ENCODE measurements around the gene SHE.

The SHE gene

DNA sequence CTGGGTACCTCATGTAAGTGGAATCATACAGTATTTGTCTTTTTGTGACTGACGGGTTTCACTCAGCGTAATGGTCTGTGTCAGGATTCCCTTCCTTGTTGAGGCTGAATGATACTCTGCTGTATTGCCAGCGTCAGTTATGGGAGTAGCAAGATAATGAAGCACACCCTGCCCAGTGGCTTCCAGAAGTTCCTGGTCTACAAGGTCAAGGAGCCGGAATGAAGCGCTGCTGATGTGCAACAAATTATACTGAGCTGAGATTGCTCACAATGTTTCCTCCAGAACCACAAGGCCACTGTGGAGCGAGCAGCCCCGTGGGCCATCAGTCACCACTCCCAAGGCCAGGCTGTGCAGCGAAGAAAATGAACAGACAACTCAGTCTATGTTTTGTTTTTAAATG, 24.2 kb downstream of the SHE start:
- DNase-seq: no peak

DNA sequence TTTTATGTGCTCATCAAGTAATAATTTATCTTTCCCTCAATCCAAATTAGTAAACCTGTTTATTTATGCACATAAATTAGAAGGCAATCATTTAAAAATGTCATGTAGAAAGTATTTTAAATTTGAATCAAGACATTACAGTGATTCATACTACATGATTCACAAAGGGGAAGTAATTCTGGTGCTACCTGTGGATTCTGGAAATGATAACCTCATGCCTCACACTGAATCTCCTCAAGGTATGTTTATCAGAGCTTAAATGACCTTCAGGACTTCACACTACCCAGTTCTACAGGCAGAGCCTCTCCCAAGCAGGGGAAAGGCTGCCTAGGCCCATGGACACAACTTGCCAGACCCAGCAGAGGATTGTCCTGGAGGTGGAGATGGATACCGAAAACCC, 25.4 kb downstream of the SHE start:
- no peak for DNase-seq

DNA sequence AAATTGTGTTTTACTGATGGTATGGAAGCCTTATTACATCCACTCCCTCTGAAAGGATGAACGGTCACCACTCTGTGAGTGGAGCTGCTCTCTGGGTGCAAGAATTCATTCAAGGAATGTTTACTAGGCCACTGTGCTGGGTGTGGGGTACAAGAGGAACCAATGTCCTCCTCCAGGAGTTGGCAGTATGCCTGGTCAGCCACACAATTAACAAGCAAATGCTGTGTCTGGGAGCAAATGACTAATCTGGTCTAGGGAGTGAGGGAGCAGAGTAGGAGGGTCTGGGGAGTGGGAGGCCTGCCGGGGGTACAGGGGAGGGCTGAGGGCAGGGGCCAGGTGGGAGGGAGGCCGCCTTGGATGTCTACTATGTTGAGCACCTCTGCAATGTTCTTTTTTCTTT, 27.4 kb downstream of the SHE start:
- no peak for DNase-seq

DNA sequence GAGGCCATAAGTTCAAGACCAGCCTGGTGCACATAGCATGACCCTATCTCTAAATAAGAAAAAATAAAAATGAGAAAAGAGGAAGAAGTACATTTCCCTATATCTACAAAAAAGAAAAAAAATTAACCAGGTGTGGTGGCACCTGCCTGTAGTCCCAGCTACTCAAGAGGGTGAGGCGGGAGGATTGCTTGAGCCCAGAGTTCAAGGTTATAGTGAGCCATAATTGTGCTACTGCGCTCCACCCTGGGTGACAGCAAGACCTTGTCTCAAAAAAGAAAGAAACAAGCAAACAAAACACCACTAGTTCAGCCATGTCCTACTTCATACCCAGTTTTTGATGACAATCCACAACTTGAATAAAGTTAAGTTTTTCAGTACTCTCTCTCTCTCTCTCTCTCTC, 30.9 kb downstream of the SHE start:
- no peak for DNase-seq

DNA sequence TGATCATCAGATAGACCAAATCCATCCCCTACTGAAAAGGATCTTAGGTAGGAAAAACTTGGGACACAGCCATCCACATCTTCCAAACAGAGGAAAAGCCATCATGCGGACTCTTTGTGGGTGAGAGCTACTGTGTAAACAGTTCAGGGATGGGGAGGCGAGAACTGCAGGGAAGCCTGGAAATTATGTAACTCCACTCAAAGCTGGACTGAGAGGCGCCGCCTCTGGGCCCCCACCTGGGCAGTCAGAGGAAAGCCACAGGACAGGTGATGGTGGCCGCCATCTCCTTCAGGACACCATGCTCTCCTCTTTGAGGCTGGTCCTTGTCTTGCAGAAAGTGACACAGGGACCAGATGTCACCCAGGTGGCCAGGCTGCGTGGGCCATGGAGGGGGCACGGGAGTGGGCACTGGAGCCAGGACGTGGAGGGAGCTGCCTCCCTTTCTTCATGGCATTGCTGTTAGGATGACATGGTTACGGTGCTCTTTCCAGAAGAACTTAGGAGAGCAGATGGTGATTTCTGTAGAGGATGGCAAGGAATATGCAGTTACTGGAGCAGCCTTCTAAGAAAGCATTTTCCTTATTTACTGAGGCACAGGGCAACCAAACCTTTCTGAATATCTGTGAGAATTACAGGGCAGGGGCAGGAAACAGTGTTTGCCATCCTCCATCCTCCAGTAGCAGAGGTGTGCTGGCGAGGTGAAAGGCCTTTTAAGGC, 32.2 kb downstream of the SHE start:
- no peak for DNase-seq

DNA sequence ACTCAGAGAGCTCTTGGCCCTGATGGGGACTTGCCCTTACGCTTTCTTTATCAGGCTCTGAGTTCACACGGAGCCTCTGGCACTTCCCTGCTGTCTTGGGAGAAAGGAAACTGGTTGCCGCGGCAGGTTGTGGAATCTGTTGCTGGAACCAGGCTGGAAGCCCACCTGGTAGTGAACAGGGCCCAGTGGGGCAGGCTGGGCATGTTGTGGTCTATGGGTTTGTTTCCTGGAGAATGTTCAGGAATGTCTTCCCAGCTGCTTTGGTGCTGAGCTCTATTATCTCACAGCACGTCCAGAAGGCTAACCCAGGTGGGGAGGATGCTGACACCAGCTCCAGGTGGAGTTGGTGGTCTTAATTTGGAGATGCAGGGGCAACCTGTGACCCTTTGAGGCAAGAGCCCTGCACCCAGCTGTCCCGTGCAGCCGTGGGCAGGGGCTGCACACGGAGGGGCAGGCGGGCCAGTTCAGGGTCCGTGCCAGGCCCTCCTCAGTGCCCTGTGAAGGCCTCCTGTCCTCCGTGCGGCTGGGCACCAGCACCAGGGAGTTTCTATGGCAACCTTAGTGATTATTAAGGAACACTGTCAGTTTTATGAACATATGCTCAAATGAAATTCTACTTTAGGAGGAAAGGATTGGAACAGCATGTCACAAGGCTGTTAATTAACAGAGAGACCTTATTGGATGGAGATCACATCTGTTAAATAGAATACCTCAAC, 33.5 kb downstream of the SHE start:
- no peak for DNase-seq

DNA sequence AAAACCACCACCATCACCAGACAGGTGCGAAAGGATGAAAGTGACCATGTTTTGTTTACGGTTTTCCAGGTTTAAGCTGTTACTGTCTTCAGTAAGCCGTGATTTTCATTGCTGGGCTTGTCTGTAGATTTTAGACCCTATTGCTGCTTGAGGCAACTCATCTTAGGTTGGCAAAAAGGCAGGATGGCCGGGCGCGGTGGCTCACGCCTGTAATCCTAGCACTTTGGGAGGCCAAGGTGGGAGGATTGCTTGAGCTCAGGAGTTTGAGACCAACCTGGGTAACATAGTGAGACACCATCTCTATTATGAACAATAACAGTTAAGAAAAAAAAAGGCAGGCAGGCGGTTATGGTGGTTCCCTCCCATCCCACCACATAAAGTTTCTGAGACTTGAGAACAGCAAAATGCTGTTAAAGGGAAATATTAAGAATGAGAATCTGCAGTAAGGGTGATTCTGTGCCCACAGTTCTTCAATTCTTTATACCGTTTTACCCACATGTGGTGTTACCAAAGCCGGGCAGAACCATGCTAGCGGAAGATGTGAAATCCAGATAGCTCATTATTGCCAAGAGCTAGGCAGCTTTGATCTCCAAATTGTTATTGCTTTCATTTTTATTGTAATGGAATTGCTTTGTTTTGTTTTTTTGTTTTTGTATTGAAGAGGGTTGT, 34.6 kb downstream of the SHE start:
- peak; percentile 30 for DNase-seq

DNA sequence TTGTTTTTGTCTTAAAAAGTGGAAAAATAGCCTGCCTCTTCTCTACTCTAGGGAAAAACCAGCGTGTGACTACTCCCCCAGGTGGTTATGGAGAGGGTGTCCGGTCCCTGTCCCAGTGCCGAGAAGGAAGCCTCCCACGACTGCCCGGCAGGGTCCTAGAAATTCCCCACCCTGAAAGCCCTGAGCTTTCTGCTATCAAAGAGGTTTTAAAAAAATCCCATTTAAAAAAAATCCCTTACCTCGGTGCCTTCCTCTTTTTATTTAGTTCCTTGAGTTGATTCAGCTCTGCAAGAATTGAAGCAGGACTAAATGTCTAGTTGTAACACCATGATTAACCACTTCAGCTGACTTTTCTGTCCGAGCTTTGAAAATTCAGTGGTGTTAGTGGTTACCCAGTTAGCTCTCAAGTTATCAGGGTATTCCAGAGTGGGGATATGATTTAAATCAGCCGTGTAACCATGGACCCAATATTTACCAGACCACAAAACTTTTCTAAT, 35.2 kb downstream of the SHE start:
- no peak for DNase-seq

DNA sequence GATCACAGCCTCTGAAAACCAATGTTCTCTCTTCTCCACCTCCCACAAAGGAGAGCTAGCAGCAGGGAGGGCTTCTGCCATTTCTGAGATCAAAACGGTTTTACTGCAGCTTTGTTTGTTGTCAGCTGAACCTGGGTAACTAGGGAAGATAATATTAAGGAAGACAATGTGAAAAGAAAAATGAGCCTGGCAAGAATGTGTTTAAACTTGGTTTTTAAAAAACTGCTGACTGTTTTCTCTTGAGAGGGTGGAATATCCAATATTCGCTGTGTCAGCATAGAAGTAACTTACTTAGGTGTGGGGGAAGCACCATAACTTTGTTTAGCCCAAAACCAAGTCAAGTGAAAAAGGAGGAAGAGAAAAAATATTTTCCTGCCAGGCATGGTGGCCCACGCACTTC, 36.0 kb downstream of the SHE start:
- no peak for DNase-seq

DNA sequence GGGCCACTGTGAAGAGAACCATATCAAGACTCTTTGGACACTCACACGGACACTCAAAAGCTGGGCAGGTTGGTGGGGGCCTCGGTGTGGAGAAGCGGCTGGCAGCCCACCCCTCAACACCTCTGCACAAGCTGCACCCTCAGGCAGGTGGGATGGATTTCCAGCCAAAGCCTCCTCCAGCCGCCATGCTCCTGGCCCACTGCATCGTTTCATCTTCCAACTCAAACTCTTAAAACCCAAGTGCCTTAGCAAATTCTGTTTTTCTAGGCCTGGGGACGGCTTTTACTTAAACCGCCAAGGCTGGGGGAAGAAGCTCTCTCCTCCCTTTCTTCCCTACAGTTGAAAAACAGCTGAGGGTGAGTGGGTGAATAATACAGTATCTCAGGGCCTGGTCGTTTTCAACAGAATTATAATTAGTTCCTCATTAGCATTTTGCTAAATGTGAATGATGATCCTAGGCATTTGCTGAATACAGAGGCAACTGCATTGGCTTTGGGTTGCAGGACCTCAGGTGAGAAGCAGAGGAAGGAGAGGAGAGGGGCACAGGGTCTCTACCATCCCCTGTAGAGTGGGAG, 36.5 kb downstream of the SHE start:
- DNase-seq: no peak

DNA sequence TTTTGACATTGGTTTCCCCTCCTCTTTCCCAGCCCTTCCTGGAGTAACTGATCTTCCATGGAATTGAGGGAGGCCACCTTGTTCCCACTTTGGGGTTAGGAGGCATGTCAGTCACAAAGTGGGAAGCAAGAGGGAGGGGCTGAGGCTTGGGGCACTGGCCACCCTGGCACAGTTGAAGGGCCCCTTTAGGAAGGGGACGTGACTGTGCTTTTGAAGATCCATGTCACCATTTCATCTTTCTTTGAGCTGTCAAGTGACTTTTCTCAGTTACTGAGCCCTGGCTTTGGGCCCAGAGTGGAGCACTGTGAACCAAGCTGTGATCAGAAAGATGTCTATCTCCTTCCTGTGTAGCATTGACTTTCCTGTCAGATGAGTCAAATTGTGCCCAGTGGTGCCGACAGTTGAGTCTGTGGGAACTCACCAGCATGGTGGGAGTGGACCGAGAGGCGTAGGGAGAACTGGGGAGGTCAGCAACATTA, 38.7 kb downstream of the SHE start:
- DNase-seq: peak; percentile 80

DNA sequence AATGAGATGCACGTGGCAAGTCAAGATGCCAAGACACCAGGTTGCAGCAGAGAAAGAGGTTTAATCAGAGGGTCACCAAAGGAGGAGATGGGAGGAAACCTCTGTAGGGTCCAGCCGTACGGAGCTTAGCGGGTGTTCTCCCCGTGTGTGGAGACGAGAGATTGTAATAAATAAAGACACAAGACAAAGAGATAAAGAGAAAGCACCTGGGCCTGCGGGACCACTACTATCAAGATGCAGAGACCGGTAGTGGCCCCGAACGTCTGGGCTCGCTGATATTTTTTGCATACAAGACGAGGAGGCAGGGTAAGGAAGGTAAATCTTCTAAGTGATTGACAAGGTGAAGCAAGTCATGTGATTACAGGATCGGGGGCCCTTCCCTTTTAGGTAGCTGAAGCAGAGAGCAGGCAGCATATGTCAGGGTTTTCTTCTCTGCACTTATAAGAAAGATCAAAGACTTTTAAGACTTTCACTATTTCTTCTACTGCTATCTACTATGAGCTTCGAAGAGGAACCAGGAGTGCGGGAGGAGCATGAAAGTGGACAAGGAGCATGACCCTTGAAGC, 41.4 kb downstream of the SHE start:
- DNase-seq: no peak

DNA sequence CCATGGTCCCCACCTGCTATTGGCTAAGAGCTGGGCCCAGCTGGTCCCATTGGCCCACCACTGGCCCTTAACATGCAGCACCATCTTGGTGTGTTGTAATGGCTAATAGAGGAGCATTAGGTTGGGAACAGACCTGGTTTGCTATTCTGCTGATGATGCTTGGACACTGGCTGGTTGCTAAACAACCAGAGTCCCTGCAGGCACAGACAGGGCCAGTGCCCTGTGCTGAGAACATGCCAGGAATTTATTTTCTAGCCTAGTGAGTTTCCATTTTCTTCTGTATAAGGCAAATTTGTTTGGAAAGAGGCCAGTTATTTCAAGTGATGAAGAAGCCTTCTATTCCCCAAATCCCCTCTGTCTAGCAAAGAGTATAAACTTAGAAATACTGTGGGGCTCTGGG, 43.1 kb downstream of the SHE start:
- DNase-seq: no peak

DNA sequence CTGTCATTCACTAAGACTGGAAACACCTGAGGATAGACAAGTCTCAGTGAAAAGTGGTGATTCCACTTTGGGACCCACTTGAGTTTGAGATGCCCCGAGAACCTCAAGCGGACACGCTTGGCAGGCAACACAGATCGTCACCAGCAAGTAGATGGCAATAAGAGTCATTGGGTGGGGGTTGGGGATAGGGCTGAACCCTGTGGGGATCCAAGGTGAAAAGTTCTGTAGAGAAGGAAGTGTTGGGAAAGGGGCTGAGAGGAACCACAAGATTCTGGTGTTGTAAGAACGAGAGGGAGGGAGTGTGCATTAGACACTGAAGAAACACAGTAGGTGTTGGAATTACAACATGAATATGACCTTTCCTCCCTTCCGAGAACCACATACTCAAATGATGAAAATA, 45.6 kb downstream of the SHE start:
- DNase-seq: no peak

DNA sequence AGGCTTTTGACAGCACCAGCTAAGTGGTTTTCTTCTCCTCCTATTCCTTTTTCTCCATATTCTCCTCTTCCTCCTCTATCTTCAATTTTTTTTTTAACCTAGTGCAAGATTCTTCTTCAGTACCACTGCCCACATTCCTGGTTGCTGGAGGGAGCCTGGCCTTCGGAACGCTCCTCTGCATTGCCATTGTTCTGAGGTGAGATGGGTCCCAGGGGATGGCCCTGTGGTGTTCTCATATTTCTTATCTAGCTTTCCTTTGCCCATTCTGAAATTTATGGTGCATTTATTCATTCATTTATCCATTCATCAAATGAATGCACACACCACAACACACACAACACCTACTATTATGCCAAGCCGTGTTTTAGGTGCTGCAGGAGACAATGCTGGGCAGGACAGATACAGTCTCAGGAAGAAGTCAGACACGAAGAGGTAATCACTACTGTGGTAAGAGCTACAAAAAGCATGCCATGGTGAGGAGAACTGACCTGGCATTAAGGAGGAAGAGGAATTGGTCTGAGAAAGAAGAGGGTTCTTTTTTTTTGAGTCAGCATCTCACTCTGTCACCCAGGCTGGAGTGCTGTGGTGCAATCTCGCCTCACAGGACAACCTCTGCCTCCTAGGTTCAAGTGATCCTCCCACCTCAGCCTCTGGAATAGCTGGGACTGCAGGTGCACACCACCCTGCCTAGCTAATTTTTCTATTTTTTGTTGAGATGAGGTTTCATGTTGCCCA, 47.7 kb downstream of the SHE start:
- DNase-seq: no peak

DNA sequence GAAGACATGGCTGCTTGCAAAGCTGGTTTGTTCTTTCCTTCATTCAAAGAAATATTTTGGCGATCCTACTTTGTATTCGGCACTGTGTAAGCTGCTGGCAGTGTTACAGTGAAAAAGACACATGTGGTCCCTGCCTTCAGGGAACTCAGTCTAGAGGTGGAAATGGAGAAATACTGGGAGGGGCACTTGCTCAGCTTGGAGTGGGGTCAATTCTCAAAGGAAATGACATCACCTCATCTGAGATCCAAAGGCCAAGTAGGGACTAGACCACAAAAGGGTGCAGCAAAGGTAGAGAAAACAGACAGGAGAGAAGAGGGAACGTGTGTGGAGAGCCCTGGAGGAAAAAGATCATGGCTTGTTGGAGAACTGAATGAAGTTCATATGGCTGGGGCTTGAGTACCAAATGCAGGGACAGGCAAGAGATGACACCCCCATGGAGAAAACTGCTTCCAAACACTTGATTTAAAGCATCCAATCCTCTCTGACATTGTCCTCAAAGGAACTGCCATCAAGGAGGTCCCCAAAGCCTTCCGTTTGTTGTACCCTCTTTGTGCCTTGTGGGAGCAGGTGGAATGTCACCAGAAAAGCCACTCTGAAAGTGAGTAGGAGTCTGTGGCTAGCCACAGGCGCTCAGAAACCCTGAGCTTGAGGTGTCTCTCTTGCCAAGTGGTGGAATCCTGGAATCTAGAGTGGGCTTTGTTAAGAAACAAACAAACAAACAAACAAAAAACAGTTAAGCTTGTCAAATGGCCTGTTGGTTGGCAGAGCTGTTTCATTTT, 48.4 kb downstream of the SHE start:
- DNase-seq: peak; percentile 37

DNA sequence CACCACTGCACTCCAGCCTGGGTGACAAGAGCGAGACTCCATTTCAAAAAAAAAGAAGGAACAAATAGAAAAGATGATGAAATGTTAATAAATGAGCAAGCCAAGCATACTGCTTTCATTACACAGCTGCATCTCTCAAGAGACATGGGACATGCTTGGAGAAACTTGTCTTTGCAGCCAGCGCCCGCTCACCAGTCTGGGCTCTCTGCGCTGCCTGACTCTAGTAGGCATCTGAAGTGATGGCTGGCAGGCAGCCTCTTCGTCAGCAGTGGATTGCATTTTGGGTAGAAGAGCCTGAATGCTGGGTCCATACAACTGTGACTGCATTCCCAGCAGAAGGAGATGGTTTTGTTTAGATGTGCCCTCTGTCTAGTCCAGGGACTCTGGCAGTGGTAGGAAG, 49.1 kb downstream of the SHE start:
- DNase-seq: no peak

DNA sequence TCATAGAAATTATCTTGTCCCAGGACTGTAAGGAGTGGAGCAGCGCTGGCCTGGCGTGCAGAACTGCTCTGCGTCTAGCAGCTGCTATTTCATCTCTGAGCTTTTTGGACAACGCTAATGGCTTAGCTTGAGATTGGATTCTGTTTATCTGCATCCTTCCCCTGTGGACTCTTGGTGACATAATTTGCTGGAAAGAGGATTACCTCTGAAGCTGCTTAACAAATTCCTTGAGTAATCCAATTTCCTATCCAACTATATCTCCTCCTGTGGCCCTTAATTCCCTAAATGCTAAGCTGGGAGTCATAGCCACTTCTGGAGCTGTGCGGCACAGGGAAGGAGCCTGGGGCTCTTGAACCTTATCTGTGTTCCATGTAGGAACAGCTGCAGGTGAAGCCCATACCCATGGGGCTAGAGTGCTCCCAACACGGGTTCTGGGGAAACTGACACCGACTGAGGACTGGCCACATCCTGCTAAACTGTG, 53.8 kb downstream of the SHE start:
- no peak for DNase-seq

DNA sequence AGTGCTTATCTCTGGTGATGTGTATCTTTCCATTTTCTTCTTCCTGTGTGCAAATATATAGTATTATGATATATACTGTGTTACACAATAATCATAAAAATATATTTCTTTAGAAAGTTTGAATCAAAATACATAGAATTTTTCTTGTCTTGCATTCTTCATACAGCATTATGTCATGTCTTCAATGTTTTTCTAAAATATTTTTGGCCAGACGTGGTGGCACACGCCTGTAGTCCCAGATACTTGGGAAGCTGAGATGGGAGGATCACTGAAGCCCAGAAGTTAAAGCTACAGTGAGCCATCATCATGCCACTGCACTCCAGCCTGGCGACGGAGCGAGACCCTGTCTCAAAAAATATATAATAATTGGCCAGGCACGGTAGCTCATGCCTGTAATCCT, 55.4 kb downstream of the SHE start:
- DNase-seq: no peak

DNA sequence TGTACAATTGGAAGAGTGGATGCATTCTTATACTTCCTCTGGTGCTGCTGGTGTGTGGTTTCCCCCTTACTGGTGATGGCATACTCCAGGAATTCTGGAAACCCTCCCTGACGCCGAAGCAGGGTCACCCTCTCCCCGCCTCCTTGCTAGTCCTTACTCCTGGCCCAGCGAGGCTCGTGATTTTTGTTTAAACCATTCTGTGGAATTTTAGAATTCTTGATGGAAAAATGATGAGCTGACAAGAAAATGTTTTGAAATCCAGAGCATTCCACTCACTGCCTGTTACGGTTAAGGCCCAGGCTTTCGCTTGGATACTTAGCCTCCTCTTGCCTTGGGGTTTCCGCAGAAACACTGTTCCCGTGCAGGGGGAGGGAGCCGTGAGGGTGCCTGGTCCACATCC, 55.9 kb downstream of the SHE start:
- no peak for DNase-seq

DNA sequence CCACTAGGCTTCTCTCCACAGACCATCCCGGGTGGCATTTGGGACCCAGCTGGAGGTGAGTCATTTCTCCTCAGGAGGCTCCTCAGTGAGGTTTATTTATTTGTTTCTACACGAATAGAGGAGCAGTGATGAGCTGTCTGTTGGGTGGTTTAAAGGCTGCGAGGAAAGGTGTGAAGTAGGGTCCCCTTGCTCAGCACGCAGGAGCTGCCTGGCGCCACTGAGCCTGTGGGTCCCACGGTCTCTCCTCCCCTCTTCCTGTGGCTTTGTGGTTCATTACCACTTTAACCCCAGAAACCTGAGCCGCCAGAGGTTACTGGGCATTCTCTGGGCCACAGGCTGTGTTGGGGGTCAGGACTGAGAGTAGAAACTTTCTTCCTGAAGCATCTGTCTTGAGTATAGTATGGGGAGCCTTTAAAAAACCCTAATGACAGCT, 57.2 kb downstream of the SHE start:
- DNase-seq: peak; percentile 66

All from stimulated activated CD4-positive, alpha-beta T cell treated with anti-CD3 and anti-CD28 coated beads, Interleukin-15, amount 100 ng/mL, for 24 hours (primary cell).